Measurements from ENCODE around the gene CNOT3. TPM values are rescaled to one million over a fixed set of nuclear protein-coding genes. Genes with fewer than 3 reads are reported as not detected.

CNOT3 gene
- total RNA-seq, 1 experiment from 2014 or later = 41.1 TPM

DNA sequence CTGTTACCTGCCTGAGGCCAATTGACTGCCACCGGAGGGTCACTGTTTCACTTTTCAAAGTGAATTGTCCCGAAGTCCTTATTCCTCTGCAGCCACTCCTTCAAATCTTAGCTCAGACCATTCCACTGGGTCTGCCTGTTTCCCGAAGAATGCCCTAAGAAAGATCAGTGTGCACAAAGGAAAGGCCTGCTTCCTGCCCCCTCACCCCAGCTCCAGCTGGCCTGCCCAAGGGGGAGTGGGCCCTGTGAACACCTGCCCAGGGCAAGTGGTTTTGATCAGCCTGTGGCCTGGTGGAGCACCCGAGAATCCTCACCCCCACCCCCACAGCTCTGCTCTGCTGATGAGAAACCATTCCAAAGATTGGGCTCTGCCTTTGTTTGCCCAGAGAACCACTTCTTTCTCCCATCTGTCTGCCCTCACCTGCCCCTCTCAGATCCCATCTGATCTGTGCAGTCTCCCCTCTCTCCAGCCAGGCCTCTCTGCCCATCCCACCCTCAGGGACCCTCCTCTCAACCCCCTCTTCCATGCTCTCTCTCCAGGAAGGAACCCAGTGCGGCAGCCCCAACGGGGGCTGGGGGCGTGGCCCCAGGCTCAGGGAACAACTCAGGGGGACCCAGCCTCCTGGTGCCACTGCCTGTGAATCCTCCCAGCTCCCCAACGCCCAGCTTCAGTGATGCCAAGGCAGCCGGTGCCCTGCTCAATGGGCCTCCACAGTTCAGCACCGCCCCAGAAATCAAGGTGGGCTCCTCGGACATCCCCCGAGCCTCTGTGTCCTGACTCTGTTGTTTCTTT is 11.7 kb downstream of the CNOT3 start:
- no peak overlapping the region for H2AFZ ChIP-seq (ENCODE audit: low read length)
- intact Hi-C loops (cut with micrococcal nuclease) = no loop called here
- TF ChIP-seq EZH2phosphoT487 (IDR thresholded peaks at IDR 0.05; ENCODE audit: borderline replicate concordance, low read length) = no peak
- TF ChIP-seq EZH2 (IDR thresholded peaks at IDR 0.05; ENCODE audit: low read length, unreplicated experiment) = no peak
- TF ChIP-seq, protein P1, sequence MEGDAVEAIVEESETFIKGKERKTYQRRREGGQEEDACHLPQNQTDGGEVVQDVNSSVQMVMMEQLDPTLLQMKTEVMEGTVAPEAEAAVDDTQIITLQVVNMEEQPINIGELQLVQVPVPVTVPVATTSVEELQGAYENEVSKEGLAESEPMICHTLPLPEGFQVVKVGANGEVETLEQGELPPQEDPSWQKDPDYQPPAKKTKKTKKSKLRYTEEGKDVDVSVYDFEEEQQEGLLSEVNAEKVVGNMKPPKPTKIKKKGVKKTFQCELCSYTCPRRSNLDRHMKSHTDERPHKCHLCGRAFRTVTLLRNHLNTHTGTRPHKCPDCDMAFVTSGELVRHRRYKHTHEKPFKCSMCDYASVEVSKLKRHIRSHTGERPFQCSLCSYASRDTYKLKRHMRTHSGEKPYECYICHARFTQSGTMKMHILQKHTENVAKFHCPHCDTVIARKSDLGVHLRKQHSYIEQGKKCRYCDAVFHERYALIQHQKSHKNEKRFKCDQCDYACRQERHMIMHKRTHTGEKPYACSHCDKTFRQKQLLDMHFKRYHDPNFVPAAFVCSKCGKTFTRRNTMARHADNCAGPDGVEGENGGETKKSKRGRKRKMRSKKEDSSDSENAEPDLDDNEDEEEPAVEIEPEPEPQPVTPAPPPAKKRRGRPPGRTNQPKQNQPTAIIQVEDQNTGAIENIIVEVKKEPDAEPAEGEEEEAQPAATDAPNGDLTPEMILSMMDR (conservative IDR thresholded peaks at IDR 0.05; ENCODE audit: low read depth, low read length) = no peak

DNA sequence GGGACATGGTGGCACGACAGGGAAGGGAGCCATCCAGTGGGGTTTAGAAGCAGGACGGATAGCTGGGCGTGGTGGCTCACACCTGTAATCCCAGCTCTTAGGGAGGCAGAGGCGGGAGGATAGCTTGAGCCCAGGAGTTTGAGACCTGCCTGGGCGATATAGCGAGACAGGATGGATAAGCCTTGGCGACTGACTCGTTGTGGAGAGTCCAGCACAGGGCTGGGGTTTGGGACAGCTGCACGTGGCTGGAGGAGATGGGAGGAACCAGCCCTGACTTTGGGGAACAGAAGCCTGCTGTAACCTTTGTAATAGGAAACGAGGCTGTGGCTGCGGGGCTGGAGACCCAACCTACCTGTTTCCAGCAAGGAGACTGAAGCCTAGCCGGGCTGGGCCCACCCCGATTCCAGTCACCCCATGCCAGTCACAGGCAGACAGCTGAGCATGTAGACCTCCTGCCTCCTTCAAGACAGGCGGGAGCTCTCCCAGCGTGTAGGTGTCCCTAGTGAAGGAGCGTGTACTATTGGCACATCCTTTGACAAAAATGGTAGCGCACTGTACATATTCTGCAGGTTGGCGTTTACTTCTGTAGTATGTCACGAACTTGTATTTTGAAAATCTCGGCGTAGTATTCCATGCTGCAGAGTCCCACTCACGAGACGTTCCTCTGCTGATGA is 13.9 kb downstream of the CNOT3 start:
- Histone ChIP-seq H3K9me2 (replicated peaks; ENCODE audit: low read length) (no peaks in the 10 kb centered on the region), H3K27ac (ENCODE audit: low read length) (no peak overlapping the region), H3K36me3 (ENCODE audit: low read depth, low read length) (peaks cover 74% of the 10 kb centered on the region), H3K4me2 (ENCODE audit: low read length) (no peak overlapping the region), H3K9me3 (ENCODE audit: low read length) (no peaks in the 10 kb centered on the region), H3K4me1 (ENCODE audit: insufficient read depth, low read length) (no peaks in the 10 kb centered on the region), H3K9ac (ENCODE audit: low read length) (no peak overlapping the region), H2AFZ (ENCODE audit: low read length) (no peak overlapping the region), H4K20me1 (ENCODE audit: low read length) (no peaks in the 10 kb centered on the region), H3K27me3 (ENCODE audit: low read length) (no peaks in the 10 kb centered on the region), H3K4me3 (ENCODE audit: low read length) (no peak overlapping the region), H3K79me2 (ENCODE audit: low read length) (no peaks in the 10 kb centered on the region), H3F3A (ENCODE audit: low read length, unreplicated experiment) (no peaks in the 10 kb centered on the region)
- CTCF ChIA-PET = no interaction called here
- intact Hi-C loops (cut with micrococcal nuclease) = no loop called here
- BruUV-seq (replicated peaks) = no TSS peak
- no peak for TF ChIP-seq EZH2phosphoT487 (IDR thresholded peaks at IDR 0.05; ENCODE audit: borderline replicate concordance, low read length)
- DNase-seq (no peak), ATAC-seq (no peak)
- POLR2A ChIA-PET (ENCODE audit: unreplicated experiment) = no interaction called here

More for the DNA sequence above, 11.7 kb downstream of the CNOT3 start:
- POLR2A ChIA-PET (ENCODE audit: unreplicated experiment) = interaction anchor here (0.6 kb wide), 1 partner anchor 1256 kb away, joined by 4 read pairs; no protein-coding TSS in a partner anchor
- CTCF ChIA-PET = no interaction called here
- H3F3A ChIP-seq (ENCODE audit: low read length, unreplicated experiment) = no peaks in the 10 kb centered on the region
- no peaks in the 10 kb centered on the region for H3K4me1 ChIP-seq (ENCODE audit: insufficient read depth, low read length)
- no TSS peak for BruUV-seq (replicated peaks)
- H3K27ac ChIP-seq (ENCODE audit: low read length) = no peak overlapping the region
- no peak overlapping the region for H3K4me2 ChIP-seq (ENCODE audit: low read length)
- H3K79me2 ChIP-seq (ENCODE audit: low read length) = no peaks in the 10 kb centered on the region
- no peak for DNase-seq
- H3K36me3 ChIP-seq (ENCODE audit: low read depth, low read length) = peaks cover 75% of the 10 kb centered on the region
- no peaks in the 10 kb centered on the region for H3K27me3 ChIP-seq (ENCODE audit: low read length)
- no peaks in the 10 kb centered on the region for H3K9me3 ChIP-seq (ENCODE audit: low read length)
- H4K20me1 ChIP-seq (ENCODE audit: low read length) = no peaks in the 10 kb centered on the region
- H3K9ac ChIP-seq (ENCODE audit: low read length) = no peak overlapping the region
- no peak overlapping the region for H3K4me3 ChIP-seq (ENCODE audit: low read length)
- ATAC-seq = no peak
- no peaks in the 10 kb centered on the region for H3K9me2 ChIP-seq (replicated peaks; ENCODE audit: low read length)

DNA sequence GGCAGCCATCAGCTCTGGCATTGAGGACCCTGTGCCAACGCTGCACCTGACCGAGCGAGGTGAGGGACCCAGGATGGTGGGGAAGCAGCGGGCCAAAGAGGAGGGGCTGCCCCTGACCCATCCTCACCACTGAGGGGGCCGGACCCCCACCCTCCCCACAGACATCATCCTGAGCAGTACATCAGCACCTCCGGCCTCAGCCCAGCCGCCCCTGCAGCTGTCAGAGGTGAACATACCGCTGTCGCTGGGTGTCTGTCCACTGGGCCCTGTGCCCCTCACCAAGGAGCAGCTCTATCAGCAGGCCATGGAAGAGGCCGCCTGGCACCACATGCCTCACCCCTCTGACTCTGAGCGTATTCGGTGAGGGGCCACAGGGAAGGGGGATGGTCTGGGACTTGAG is 14.7 kb downstream of the CNOT3 start:
- Histone ChIP-seq H3K27ac (ENCODE audit: low read length) (no peak overlapping the region), H4K20me1 (ENCODE audit: low read length) (no peaks in the 10 kb centered on the region), H3F3A (ENCODE audit: low read length, unreplicated experiment) (no peaks in the 10 kb centered on the region), H3K9me2 (replicated peaks; ENCODE audit: low read length) (no peaks in the 10 kb centered on the region), H3K4me3 (ENCODE audit: low read length) (no peak overlapping the region), H3K4me2 (ENCODE audit: low read length) (no peak overlapping the region), H3K9ac (ENCODE audit: low read length) (no peak overlapping the region), H3K9me3 (ENCODE audit: low read length) (no peaks in the 10 kb centered on the region), H3K4me1 (ENCODE audit: insufficient read depth, low read length) (no peaks in the 10 kb centered on the region), H2AFZ (ENCODE audit: low read length) (no peak overlapping the region), H3K27me3 (ENCODE audit: low read length) (no peaks in the 10 kb centered on the region), H3K36me3 (ENCODE audit: low read depth, low read length) (peaks cover 71% of the 10 kb centered on the region), H3K79me2 (ENCODE audit: low read length) (no peaks in the 10 kb centered on the region)
- no TSS peak for BruUV-seq (replicated peaks)
- POLR2A ChIA-PET (ENCODE audit: unreplicated experiment) = no interaction called here
- TF ChIP-seq, protein P1 (conservative IDR thresholded peaks at IDR 0.05; ENCODE audit: low read depth, low read length) = no peak
- TF ChIP-seq EZH2 (IDR thresholded peaks at IDR 0.05; ENCODE audit: low read length, unreplicated experiment) (no peak), EZH2phosphoT487 (IDR thresholded peaks at IDR 0.05; ENCODE audit: borderline replicate concordance, low read length) (no peak)
- CTCF ChIA-PET = no interaction called here
- intact Hi-C loops (cut with micrococcal nuclease) = no loop called here
- ATAC-seq (no peak), DNase-seq (no peak)
